ENCODE measurements around the gene NIT2. TPM values are rescaled to one million over a fixed set of nuclear protein-coding genes. Genes with fewer than 3 reads are reported as not detected.
A peak's percentile ranks its signal among the peaks of the same experiment; 100 is the strongest.

Gene NIT2
- total RNA-seq, 4 donors from 2014 or later: 13.5 to 45.2 (median 24.2) TPM

- peaks cover 0 to 73% of the 10 kb centered on the region in 2 donors for H3K36me3 ChIP-seq
- in situ Hi-C loops (cut with MboI; ENCODE audit: low sequenced_read_pairs in 4 of 4) (no loop called here), intact Hi-C loops (cut with DNase I; ENCODE audit: low total_unique reads) (no loop called here)
- H3K4me3 ChIP-seq: no peak overlapping the region
- DNase-seq (no peak), ATAC-seq (no peak)
- H3K4me1 ChIP-seq: peaks cover 0 to 4% of the 10 kb centered on the region in 2 donors
- no peaks in the 10 kb centered on the region for H3K9me3 ChIP-seq
- TF ChIP-seq POLR2A (IDR thresholded peaks at IDR 0.05): no peak
- no peak for TF ChIP-seq CTCF (IDR thresholded peaks at IDR 0.05 in 4 of 5, conservative IDR thresholded peaks at IDR 0.05 in 1 of 5)
- no peaks in the 10 kb centered on the region for H3K27me3 ChIP-seq
- no peak overlapping the region for H3K27ac ChIP-seq
Observed at GRCh38 chr3:100297784-100298183, 36.8 kb upstream of the NIT2 start.

GRCh38 chr3:100299016-100299415 is 35.5 kb upstream of the NIT2 start:
- in situ Hi-C loops (cut with MboI; ENCODE audit: low sequenced_read_pairs in 4 of 4) (no loop called here), intact Hi-C loops (cut with DNase I; ENCODE audit: low total_unique reads) (no loop called here)
- no peak for ATAC-seq
- no peak for DNase-seq
- Histone ChIP-seq H3K36me3 (peaks cover 0 to 76% of the 10 kb centered on the region in 2 donors), H3K4me3 (no peak overlapping the region), H3K9me3 (no peaks in the 10 kb centered on the region), H3K27me3 (no peaks in the 10 kb centered on the region), H3K27ac (no peak overlapping the region), H3K4me1 (peaks cover 0 to 4% of the 10 kb centered on the region in 2 donors)
- no peak for TF ChIP-seq POLR2A (IDR thresholded peaks at IDR 0.05)
- TF ChIP-seq CTCF (IDR thresholded peaks at IDR 0.05 in 4 of 5, conservative IDR thresholded peaks at IDR 0.05 in 1 of 5): no peak

GRCh38 chr3:100306695-100307094 is 27.9 kb upstream of the NIT2 start:
- H3K27ac ChIP-seq: peak overlapping the region in 3 of 4 donors; percentile 7 to 16 (median 10)

GRCh38 chr3:100310355-100310965 is 24.1 kb upstream of the NIT2 start:
- ATAC-seq (no peak), DNase-seq (no peak)
- Histone ChIP-seq H3K27me3 (no peaks in the 10 kb centered on the region), H3K9me3 (no peaks in the 10 kb centered on the region), H3K27ac (no peak overlapping the region), H3K4me1 (peaks cover 16 to 21% of the 10 kb centered on the region in 2 donors), H3K4me3 (no peak overlapping the region), H3K36me3 (peaks cover 0 to 45% of the 10 kb centered on the region in 2 donors)
- in situ Hi-C loops (cut with MboI; ENCODE audit: low sequenced_read_pairs in 4 of 4) (loop anchor here in 3 of 4 donors (25.0 kb wide), 1 partner anchor 277 kb away; no protein-coding TSS in a partner anchor), intact Hi-C loops (cut with DNase I; ENCODE audit: low total_unique reads) (no loop called here)
- TF ChIP-seq POLR2A (IDR thresholded peaks at IDR 0.05): no peak
- TF ChIP-seq CTCF (IDR thresholded peaks at IDR 0.05 in 4 of 5, conservative IDR thresholded peaks at IDR 0.05 in 1 of 5): no peak

More at GRCh38 chr3:100306695-100307094, 27.9 kb upstream of the NIT2 start:
- Histone ChIP-seq H3K36me3 (peaks cover 0 to 57% of the 10 kb centered on the region in 2 donors), H3K27me3 (no peaks in the 10 kb centered on the region), H3K4me3 (no peak overlapping the region), H3K9me3 (no peaks in the 10 kb centered on the region), H3K4me1 (peaks cover 20 to 21% of the 10 kb centered on the region in 2 donors)
- ATAC-seq (peak in 1 of 2 donors; percentile 72), DNase-seq (no peak)
- TF ChIP-seq CTCF (IDR thresholded peaks at IDR 0.05 in 4 of 5, conservative IDR thresholded peaks at IDR 0.05 in 1 of 5): no peak
- TF ChIP-seq POLR2A (IDR thresholded peaks at IDR 0.05): no peak
- intact Hi-C loops (cut with DNase I; ENCODE audit: low total_unique reads) (no loop called here), in situ Hi-C loops (cut with MboI; ENCODE audit: low sequenced_read_pairs in 4 of 4) (loop anchor here in 3 of 4 donors (25.0 kb wide), 1 partner anchor 281 kb away; no protein-coding TSS in a partner anchor)
